A673 (cell line): ENCODE measurements around the gene HOXB1. TPM values are rescaled to one million over a fixed set of nuclear protein-coding genes. Genes with fewer than 3 reads are reported as not detected.
A peak's percentile ranks its signal among the peaks of the same experiment; 100 is the strongest.

Experiments
- BruUV-seq: library from RNA; stranded (reverse); fragments of 400-500 nt; replicated peaks from 2 replicates; lab custom pipeline; 2021; lab: Mats Ljungman, UMichigan
- CTCF ChIA-PET: fragments of 300-600 bp; sonication (Branson Sonifier 250); formaldehyde crosslinking; loops from one replicate; lab custom pipeline; 2022; ENCODE audit warnings: antibody characterized with exemption; lab: Charles Lee
- POLR2A ChIA-PET: fragments of 300-600 bp; sonication (Branson Sonifier 250); formaldehyde crosslinking; loops from one replicate; lab custom pipeline; 2022; ENCODE audit warnings: antibody characterized with exemption; ENCODE audit not compliant: low non-redundant PET; lab: Charles Lee
- DNase-seq: peaks from one replicate; pipeline ENCODE4 v3.0.0-alpha.2; 2015; ENCODE audit warnings: low spot score
- H3K27ac ChIP-seq: fragments of 200-600 bp; sonication (generic); 2 replicates; pipeline ENCODE4 v1.5.1; 2016; ENCODE audit warnings: mixed run types, low read depth, mild to moderate bottlenecking, mixed read lengths, antibody characterized with exemption, low read length; ENCODE audit not compliant: poor library complexity, severe bottlenecking
- H3K27me3 ChIP-seq: fragments of 200-600 bp; sonication (generic); replicated peaks from 2 replicates; pipeline ENCODE4 v1.6.1; 2017; ENCODE audit warnings: mixed run types, low read depth, mild to moderate bottlenecking, mixed read lengths, antibody characterized with exemption, low read length; ENCODE audit not compliant: insufficient read depth, poor library complexity
- H3K36me3 ChIP-seq: fragments of 200-600 bp; sonication (generic); 2 replicates; pipeline ENCODE4 v1.6.1; 2016; ENCODE audit warnings: mixed run types, mild to moderate bottlenecking, mixed read lengths, antibody characterized with exemption, low read length; ENCODE audit not compliant: insufficient read depth, poor library complexity, severe bottlenecking
- H3K4me1 ChIP-seq: fragments of 200-600 bp; sonication (generic); 2 replicates; pipeline ENCODE4 v1.6.1; 2017; ENCODE audit warnings: mixed run types, mild to moderate bottlenecking, mixed read lengths, antibody characterized with exemption, low read length; ENCODE audit not compliant: insufficient read depth, poor library complexity, severe bottlenecking
- H3K4me3 ChIP-seq: fragments of 200-600 bp; sonication (generic); 2 replicates; pipeline ENCODE4 v1.5.1; 2016; ENCODE audit warnings: low read depth, mixed run types, mild to moderate bottlenecking, mixed read lengths, low read length; ENCODE audit not compliant: poor library complexity, severe bottlenecking
- H3K9me3 ChIP-seq: fragments of 200-600 bp; sonication (generic); 2 replicates; pipeline ENCODE4 v1.6.1; 2016; ENCODE audit warnings: mixed run types, low read depth, mild to moderate bottlenecking, mixed read lengths, antibody characterized with exemption, low read length; ENCODE audit not compliant: poor library complexity, severe bottlenecking
- EZH2 ChIP-seq: fragments of 200-600 bp; sonication (generic); IDR thresholded peaks from 2 replicates; pipeline ENCODE4 v1.6.1; 2017; ENCODE audit warnings: borderline replicate concordance, low read depth, mild to moderate bottlenecking, mixed read lengths, antibody characterized with exemption, low read length; ENCODE audit not compliant: poor library complexity, severe bottlenecking
- intact Hi-C: fragments of 100-400 bp; cut with micrococcal nuclease; formaldehyde crosslinking; loops from one replicate; pipeline ENCODE4 v1.10.0; 2022; ENCODE audit not compliant: unreplicated experiment
- total RNA-seq: library from RNA; stranded (reverse); gene quantifications from 2 replicates; pipeline ENCODE4 v1.2.3, GENCODE V29; 2021
- TF ChIP-seq, protein P1 (sequence below): fragments of 300-800, 200-600 bp; sonication (generic); conservative IDR thresholded peaks from 2 replicates; pipeline ENCODE4 v1.5.1; 2017; ENCODE audit warnings: low read depth, mild to moderate bottlenecking, antibody characterized with exemption, low read length, moderate library complexity, mixed read lengths

Gene HOXB1
- total RNA-seq, 1 experiment from 2014 or later = not detected

GRCh38 chr17:48574505-48575065, 43.8 kb upstream of the HOXB1 start:
- no peak for DNase-seq
- peaks cover 41% of the 10 kb centered on the region for H3K4me1 ChIP-seq
- POLR2A ChIA-PET = interaction anchor here (0.6 kb wide), 1 partner anchor 27 kb away, joined by 9 read pairs; no protein-coding TSS in a partner anchor
- CTCF ChIA-PET = no interaction called here
- no peaks in the 10 kb centered on the region for H3K27me3 ChIP-seq
- no peak overlapping the region for H3K4me3 ChIP-seq
- TF ChIP-seq EZH2 = no peak
- TF ChIP-seq, protein P1, sequence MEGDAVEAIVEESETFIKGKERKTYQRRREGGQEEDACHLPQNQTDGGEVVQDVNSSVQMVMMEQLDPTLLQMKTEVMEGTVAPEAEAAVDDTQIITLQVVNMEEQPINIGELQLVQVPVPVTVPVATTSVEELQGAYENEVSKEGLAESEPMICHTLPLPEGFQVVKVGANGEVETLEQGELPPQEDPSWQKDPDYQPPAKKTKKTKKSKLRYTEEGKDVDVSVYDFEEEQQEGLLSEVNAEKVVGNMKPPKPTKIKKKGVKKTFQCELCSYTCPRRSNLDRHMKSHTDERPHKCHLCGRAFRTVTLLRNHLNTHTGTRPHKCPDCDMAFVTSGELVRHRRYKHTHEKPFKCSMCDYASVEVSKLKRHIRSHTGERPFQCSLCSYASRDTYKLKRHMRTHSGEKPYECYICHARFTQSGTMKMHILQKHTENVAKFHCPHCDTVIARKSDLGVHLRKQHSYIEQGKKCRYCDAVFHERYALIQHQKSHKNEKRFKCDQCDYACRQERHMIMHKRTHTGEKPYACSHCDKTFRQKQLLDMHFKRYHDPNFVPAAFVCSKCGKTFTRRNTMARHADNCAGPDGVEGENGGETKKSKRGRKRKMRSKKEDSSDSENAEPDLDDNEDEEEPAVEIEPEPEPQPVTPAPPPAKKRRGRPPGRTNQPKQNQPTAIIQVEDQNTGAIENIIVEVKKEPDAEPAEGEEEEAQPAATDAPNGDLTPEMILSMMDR = no peak
- no peak overlapping the region for H3K27ac ChIP-seq
- intact Hi-C loops = no loop called here
- H3K9me3 ChIP-seq = no peaks in the 10 kb centered on the region
- BruUV-seq = no TSS peak
- H3K36me3 ChIP-seq = no peaks in the 10 kb centered on the region

DNA sequence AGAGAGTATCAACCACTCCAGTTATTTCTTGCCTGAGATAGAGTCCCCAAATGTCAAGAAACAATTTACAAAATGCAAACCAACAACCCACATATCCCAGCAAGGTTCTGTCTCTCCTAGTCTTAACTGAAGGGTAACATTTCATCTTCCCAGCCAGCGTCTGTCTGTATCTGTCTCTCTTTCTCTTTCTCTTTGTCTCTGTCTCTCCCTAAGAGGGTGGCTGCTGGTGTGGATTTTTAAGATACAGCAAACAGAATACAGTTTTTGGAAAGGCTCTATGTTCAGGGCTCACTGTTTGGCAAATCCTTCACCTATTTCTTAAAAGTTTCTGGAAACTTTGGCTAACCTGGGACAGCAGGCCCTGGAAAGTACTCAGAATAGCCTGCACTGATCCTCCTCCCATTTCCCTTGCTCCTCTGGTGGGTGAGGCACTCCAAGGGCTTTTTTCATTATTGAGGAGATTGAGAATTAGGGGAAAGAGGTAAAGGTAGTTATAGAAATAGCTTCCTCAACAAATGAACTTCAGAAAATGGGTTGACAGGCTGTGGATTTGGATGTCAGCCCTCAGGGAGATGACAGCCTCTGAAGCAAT, 41.1 kb upstream of the HOXB1 start:
- H3K4me3 ChIP-seq = no peak overlapping the region
- CTCF ChIA-PET = no interaction called here
- TF ChIP-seq EZH2 = no peak
- TF ChIP-seq, protein P1 = no peak
- BruUV-seq = no TSS peak
- H3K36me3 ChIP-seq = no peaks in the 10 kb centered on the region
- POLR2A ChIA-PET = interaction anchor here (0.7 kb wide), 1 partner anchor 14 kb away, joined by 3 read pairs; no protein-coding TSS in a partner anchor
- peaks cover 64% of the 10 kb centered on the region for H3K4me1 ChIP-seq
- H3K27ac ChIP-seq = peak overlapping the region; percentile 20
- DNase-seq = no peak
- intact Hi-C loops = no loop called here
- H3K27me3 ChIP-seq = no peaks in the 10 kb centered on the region
- H3K9me3 ChIP-seq = no peaks in the 10 kb centered on the region

GRCh38 chr17:48571024-48571818, 40.4 kb upstream of the HOXB1 start:
- Histone ChIP-seq H3K4me3 (no peak overlapping the region), H3K4me1 (peaks cover 67% of the 10 kb centered on the region), H3K27ac (no peak overlapping the region), H3K27me3 (no peaks in the 10 kb centered on the region), H3K36me3 (no peaks in the 10 kb centered on the region), H3K9me3 (no peaks in the 10 kb centered on the region)
- no peak for DNase-seq
- ChIA-PET CTCF (no interaction called here), POLR2A (interaction anchor here (0.6 to 0.7 kb wide), 2 partner anchors 13 to 14 kb away, joined by 3 to 4 read pairs; no protein-coding TSS in a partner anchor)
- intact Hi-C loops = no loop called here
- BruUV-seq = no TSS peak
- TF ChIP-seq, protein P1 = no peak
- TF ChIP-seq EZH2 = no peak
